NB4 (cell line): ENCODE results near the gene USP7.

ENCODE experiments used
- MAX ChIP-seq: IDR thresholded peaks from 2 replicates; pipeline ENCODE4 v1.6.1; 2011; ENCODE audit warnings: low read depth, low read length
- POLR2A ChIP-seq: IDR thresholded peaks from 2 replicates; pipeline ENCODE4 v1.6.1; 2011; ENCODE audit warnings: mild to moderate bottlenecking; ENCODE audit not compliant: insufficient read length; ENCODE audit errors: extremely low read depth
- TF ChIP-seq, protein P1 (sequence below): IDR thresholded peaks from one replicate; pipeline ENCODE4 v1.5.1; 2012; ENCODE audit warnings: low read depth, low read length

GRCh38 chr16:8887431-8887765, 76.3 kb downstream of the USP7 start:
- TF ChIP-seq MAX (no peak), POLR2A (no peak)
- TF ChIP-seq, protein P1, sequence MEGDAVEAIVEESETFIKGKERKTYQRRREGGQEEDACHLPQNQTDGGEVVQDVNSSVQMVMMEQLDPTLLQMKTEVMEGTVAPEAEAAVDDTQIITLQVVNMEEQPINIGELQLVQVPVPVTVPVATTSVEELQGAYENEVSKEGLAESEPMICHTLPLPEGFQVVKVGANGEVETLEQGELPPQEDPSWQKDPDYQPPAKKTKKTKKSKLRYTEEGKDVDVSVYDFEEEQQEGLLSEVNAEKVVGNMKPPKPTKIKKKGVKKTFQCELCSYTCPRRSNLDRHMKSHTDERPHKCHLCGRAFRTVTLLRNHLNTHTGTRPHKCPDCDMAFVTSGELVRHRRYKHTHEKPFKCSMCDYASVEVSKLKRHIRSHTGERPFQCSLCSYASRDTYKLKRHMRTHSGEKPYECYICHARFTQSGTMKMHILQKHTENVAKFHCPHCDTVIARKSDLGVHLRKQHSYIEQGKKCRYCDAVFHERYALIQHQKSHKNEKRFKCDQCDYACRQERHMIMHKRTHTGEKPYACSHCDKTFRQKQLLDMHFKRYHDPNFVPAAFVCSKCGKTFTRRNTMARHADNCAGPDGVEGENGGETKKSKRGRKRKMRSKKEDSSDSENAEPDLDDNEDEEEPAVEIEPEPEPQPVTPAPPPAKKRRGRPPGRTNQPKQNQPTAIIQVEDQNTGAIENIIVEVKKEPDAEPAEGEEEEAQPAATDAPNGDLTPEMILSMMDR: no peak
